SHP77 treated with DMSO at 0.1 percent for 48 hours (cell line): ENCODE measurements around the gene NME8.
"Not testable (repeated sequence)": the region's sequence is repeated elsewhere in the genome, so short reads cannot be mapped to it uniquely, and the experiment has no call there.

Experiments
- DNase-seq: peaks from one replicate; lab custom pipeline; 2025; lab: John Stamatoyannopoulos, UW

Gene NME8, protein sequence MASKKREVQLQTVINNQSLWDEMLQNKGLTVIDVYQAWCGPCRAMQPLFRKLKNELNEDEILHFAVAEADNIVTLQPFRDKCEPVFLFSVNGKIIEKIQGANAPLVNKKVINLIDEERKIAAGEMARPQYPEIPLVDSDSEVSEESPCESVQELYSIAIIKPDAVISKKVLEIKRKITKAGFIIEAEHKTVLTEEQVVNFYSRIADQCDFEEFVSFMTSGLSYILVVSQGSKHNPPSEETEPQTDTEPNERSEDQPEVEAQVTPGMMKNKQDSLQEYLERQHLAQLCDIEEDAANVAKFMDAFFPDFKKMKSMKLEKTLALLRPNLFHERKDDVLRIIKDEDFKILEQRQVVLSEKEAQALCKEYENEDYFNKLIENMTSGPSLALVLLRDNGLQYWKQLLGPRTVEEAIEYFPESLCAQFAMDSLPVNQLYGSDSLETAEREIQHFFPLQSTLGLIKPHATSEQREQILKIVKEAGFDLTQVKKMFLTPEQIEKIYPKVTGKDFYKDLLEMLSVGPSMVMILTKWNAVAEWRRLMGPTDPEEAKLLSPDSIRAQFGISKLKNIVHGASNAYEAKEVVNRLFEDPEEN

DNA sequence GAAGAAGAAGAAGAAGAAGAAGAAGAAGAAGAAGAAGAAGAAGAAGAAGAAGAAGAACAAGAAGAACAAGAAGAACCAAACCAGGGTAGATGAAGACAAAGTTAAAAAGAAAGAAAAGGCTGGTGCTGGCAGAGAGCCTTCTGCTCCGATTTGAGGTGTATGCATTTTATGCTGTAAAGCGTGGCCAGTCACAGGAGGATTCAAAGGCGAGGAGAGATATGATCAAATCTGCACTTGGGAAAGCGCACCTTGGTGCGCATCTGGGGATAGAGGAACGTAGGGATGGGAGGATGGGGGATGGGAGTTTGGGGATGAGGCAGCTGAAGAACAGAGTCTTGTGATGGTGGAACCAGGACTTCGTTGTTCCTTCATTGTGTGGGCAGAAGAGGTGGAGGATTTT is at the start of gene NME8:
TSS of gene NME8 (plus strand) at position 301 of the 400 bp plus-strand sequence. CDS start 1,670 bp downstream, outside the sequence.
- DNase-seq, result no peak

DNA sequence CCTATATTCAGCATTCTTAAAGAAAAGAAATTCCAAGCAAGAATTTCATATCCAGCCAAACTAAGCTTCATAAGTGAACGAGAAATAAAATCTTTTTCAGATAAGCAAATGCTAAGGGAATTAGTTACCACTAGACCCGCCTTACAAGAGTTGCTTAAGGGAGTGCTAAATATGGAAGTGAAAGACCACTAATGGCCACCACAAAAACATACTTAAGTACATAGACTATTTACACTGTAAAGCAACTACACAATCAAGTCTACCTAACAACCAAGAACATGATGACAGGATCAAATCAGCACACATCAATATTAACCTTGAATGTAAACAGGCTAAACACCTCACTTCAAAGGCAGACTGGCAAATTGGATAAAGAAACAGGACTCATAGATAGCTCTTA is 42.2 kb upstream of the NME8 start:
- DNase-seq, result no peak

DNA sequence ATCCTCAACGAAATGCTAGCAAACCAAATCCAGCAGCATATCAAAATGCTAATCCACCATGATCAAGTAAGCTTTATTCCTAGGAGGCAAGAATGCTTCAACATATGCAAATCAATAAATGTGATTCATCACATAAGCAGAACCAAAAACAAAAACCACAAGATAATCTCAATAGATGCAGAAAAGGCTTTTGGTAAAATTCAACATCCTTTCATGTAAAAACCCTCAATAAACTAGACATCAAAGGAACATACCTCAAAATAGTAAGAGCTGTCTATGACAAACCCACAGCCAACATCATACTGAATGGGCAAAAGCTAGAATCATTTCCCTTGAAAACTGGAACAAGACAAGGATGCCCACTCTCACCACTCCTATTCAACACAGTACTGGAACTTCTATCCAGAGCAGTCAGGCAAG is 36.2 kb upstream of the NME8 start:
- not testable (repeated sequence) for DNase-seq

DNA sequence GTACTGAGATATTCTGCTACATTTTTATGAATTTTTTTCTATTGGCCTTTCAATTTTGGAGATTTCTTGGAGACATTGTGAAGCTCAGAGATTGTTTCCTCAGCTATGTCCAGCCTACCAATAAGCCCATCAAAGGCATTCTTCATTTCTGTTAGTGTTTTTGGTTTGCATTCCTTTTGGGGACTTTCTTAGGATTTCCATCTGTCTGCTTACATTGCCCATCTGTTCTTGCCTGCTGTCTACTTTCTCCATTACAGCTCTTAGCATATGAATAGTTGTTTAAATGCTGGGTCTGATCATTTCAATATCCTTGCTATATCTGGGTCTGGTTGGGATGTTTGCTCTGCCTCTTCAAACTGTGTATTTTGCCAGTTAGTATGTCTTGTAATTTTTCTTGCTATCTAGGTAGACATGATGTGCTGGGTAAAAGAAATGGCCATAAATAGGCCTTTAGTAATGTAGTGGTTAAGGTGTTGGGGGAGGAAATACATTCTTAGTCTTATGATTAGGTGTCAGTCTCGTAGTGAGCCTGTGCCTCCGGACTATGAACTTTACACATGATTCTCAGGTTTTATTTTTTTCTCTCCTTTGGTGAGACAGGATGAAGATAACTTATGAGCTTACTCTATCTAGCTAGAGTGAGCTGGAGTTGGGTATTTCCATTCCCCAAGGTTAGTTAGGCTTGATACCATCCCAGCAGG is 32.6 kb upstream of the NME8 start:
- DNase-seq, result no peak

DNA sequence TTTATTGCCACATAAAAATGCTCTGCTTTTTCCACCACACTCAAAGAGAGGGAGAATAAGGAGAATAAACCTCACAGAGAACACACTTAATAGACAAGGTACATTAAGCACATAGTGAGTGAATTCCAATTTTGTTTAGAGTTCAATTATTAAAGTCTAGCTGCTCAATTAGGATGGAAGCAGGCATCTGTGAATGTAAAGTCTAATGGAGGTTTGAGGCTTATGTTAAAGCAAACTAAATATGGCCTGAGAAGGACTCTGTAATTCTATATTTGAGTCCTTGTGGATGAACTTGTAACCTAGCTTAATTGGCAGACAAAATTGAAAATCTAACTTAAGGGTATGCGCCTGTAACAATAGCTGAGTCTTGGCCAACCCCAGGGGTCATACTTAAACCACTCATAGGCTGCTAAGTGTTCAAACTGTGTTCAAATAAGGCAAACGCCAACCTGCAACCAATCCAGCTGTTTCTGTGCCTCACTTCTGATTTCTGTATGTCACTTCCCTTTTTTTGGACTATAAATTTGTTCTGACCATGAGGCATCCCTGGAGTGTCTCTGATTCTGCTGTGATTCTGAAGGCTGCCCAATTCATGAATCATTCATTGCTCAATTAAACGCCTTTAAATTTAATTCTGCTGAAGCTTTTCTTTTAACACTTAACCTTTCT is 31.3 kb upstream of the NME8 start:
- DNase-seq, result no peak

DNA sequence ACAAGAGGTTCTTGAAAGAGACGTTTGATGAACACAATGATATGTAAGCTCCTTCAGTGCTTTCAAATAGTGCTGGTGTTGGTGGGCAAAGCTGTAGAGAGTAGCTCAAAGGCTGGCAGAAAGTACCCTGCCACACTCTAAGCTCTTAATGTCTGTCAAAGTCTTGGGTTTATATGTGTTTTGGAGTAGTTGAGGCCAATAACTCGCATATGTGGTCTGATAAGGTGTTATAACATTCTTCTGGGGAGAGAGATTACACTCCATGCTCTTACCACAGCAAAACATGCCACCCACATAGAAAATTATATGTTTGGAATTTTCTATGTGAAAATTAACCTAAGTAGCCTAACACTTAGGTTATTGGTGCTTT is 30.8 kb upstream of the NME8 start:
- DNase-seq, result no peak

DNA sequence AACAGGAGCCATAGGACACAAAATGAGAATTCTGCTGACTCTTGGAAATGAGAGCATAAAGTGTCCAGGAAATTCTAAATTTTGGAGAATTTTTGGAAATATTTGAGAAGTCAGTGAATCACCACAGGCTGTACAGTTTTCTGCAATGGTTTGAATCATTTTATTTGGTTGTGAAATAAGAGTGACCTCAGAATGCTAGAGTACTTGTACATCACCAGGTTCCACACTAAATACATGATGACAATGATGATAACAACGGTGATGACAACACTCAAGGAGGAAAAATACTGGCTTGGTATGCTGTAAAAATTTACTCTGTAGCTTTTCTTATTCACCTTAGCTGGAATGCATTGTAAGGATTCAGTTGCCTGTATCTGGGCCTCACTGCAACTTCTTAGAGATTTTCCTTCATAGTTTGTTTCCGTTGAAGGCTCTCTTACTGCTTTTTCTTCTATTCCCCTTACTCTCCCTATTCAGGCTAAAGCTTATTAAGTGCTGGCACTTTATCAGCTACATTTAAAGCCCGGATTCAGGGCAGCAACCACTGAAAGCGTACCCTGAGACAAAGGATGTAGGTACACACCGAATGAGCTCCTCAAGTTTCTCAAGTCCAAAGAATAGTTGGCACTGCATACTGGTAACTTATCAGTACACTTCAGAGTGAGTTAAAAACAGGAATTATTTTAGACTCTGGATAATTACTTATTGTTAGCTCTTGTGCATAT is 30.2 kb upstream of the NME8 start:
- DNase-seq, result no peak

DNA sequence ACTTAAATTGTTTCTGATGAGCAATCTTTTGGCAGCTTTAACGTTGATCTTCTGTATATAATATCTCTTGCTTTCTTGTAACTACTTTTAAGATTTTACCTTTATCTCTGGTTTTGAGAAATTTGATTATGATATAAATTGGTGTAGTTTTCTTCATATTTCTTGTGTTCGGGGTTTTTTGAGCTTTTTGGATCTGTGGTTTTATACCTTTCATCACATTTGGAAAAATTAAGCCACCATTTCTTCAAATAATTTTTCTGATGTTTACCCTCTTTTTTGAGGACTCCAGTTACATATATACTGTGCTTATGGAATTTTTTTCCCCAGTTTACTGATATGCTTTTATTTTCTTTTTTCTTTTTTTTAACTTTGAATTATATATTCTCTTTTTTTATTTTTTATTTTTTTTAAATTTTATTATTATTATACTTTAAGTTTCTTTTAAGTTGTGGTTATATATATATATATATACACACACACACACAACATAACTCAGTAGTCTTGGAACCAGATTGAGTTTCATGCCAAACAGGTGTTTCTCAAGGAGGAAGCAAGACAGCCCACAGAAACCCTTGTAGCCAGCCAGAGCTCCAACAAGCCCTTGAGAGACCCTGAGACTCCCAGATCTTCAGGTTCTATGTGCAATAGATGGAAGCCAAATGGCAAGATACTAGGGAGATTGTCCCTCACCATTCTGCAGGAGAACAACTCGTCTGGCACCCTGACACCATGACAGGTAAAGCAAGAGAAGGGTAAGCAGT is 27.5 kb upstream of the NME8 start:
- DNase-seq, result no peak

DNA sequence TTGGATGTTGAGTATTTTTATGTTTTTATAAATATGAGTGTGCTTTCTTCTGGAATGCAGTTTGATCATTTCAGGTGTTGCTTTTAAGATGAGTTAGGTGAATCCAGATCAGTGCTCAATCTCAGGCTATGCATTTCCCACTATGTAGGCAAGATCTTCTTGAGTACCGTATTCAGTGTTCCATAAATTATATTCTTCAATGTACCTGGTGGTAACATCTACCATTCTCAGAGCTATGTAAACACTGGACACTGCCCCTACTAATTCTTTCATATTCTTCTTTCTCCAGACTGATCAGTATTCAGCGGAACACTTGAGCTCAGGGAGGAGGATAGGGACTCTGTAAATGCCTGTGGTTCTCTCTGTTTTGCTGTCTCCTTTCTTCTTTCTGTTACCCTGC is 25.5 kb upstream of the NME8 start:
- no peak for DNase-seq

DNA sequence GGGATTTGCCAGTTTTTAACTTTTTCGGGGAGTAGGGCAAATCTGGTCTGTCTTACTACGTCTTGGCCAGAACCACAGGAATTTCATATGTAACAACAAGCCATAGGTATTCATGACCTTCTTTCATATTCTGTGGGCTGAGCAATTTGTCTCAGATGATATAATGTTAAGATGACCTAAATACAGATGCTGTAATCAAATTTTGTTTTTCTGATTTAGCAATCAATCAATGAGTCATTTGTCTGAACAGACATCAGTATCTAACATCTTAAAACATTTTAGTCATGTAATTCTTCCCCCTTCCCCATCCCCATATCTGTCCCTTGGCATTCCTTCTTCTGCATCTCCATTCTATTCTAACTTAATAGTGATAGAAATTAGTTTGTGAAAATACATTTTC is 24.8 kb upstream of the NME8 start:
- DNase-seq, result no peak

DNA sequence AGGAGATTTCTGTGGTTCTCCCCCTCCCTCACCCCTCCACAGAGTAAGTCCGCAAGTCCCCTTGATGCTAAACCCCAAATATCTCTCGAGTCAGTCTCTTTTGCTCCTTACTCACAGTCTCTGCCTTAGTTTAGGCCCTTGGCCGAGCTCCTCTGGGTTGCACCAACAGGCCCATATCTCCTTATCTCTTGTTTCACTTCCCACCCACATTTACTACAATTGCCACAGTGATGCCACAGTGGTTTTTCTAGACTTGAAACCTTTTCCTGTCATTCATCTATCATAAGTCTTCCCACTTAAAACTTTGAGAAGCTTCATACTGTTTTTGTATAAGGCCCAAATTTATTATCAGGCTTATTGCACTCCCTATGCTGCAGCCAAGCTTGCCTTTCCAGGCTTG is 23.4 kb upstream of the NME8 start:
- DNase-seq, result no peak

DNA sequence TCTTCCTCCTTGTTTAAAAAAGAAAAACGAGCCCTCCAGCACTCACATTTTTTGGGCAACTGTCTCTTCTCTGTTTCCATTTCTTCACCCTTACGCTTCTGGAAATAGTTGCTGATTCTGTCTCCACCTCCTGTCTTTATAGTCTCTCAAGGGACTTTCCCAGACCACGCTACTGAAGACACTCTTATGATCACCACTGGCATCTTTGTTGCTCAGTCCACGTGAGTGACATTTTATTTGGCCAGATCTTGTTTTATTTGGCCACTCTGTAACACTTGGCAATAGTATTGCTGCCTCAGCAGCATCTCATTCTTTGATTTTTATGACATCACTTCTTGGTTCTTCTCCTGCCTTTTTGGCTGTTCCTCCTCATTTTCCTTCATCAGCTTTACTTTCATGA is 21.6 kb upstream of the NME8 start:
- no peak for DNase-seq

DNA sequence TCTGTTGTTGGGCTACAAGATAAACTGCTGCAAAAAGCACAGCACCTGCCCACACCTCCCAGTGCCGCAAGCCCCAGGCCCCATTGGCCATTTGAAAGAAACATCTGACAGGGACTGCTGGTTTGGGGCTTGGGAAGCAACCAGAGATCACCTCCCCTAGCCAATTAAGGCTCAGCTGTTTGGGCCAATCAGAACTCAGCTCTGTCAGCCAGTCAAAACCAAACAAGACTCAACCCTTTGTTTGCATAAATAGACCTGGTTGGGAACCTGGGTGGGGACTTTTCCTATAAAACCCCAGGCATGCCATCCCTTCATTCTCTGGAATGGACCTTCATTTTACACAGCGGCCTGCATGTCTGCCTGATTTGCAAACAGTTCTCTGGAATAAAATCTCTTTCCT is 17.2 kb upstream of the NME8 start:
- no peak for DNase-seq

DNA sequence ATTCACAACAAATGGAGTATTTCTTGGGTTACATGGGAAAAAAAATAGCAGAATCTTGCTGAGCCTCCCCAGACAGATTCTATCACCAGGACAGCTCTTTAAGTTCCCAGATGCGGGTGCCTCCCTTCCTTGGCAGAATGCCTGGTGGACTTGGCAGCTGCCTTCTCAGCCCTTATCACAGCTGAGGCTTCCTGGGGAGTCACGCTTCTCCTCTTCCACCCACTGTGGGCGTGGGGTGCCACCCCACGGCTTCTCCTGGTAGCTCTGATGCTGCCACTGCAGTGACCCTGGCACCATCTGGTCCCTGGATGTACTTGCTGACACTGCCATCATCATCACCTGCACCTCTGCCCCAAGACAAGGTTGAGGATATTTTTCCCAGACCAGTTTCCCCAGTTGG is 16.2 kb upstream of the NME8 start:
- DNase-seq, result no peak

DNA sequence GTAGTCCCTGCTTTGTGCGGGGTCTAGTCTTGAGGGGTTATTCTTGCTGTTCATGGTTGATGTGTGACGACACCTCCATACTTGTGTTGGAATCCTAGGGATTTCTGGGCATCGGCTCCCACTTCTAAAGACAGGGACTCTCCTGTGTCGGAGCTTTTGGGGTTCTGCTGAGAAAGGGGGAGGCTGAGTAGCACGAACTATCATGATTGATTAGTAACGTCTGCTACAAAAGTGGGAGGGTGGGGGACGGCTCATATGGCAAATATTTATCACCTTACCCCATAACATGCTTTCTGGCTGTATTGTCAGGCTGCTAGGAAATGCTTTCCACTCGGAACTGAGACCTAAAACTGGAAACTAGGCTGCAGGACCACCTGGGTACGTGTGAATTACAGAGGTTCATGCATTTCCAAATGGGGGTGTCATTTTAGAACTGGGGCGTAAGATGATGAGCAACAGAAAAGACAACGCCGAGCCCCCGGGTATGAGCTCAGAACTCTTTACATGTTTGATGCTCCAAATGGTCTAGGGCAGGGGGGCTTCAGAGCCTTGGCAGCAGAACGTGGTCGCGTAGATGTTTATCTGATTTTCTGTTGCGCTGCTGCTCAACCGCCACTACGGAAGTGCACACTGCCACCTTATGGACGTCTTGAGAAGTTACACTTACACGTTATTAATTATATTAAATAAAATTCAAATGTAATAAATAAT is 15.1 kb upstream of the NME8 start:
- no peak for DNase-seq

DNA sequence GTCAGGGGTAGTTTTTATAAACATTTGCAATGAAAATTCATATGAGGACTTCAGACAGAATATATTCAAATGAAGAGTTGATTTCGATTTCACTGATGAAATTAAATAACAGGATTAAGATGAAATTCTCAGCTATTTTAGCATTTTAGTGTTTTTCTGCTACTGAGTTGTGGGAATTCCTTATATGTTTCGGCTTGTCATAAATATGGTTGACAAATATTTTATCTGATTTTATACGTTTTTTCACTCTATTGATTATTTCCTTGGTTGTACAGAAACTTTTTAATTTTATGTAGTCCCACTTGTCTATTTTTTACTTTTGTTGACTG is 14.6 kb upstream of the NME8 start:
- DNase-seq, result no peak

DNA sequence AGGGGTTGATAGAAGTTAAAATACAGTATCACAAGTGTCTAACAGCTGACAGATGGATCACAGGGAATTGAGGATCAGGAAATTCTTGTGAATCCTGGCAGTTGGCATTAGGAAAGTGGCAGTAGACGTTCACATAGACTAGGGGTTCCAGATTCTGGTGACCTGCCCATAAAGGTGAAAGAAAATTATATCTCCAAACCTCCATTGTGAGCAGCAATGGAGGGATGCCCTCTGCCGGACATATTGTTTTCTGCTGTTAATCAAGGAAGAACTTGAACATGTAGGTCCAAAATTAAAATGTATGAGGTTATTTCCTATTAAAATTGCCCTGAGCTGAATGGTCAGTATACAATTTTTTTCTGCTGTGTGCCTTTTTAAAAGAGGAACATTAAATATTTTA is 5.1 kb downstream of the NME8 start:
- DNase-seq, result no peak

DNA sequence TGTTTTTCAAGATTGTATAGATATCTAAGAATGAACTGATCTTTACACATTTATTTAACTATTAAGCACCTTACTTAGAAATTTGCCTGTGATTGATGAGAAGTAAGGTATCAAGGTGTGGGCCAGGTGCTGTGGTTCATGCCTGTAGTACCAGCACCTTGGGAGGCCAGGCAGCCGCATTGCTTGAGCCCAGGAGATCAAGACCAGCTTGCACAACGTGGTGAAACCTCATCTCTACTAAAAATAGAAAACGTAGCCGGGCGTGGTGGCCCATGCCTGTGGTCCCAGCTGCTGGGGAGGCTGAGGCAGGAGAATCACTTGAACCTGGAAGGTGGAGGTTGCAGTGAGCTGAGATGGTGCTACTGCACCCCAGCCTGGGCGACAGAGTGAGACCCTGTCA is 33.7 kb downstream of the NME8 start:
- DNase-seq, result no peak

DNA sequence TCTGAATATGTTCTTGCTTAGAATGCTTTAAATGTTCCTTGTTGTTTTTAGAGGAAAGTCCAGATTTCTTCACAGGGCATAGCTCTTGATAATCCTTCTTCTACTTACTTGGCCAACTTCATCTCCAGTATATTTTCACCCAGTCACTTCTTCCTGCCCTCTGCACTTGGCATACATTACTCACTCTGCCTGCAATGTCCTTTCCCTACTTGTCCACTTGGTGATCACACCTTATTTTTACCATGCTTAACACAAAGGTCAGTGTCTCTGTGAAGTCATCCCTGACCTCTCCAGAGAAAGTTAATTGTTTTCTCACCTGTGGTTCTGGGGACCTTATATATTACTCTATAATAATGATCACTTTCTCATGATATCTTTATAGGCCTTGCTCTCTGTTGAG is 45.0 kb downstream of the NME8 start:
- no peak for DNase-seq

DNA sequence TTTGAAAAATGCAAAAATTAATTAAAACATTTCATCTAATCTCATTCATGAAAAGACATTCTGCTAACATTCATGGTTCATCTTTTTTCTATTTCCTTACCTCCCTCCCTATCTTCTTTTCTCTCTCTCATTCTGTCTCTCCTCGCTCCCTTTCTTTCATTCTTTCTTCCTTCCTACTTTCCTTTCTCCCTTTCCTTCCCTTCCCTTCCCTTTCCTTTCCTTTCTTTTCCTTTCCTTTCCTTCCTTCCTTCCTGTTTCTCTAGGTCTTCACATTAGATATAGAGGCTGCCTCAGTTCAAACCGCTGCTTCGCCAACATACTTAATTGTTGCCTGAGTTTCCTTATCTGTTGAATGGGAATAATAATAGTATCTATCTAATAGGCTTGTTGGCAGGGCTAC is 46.3 kb downstream of the NME8 start:
- no peak for DNase-seq

DNA sequence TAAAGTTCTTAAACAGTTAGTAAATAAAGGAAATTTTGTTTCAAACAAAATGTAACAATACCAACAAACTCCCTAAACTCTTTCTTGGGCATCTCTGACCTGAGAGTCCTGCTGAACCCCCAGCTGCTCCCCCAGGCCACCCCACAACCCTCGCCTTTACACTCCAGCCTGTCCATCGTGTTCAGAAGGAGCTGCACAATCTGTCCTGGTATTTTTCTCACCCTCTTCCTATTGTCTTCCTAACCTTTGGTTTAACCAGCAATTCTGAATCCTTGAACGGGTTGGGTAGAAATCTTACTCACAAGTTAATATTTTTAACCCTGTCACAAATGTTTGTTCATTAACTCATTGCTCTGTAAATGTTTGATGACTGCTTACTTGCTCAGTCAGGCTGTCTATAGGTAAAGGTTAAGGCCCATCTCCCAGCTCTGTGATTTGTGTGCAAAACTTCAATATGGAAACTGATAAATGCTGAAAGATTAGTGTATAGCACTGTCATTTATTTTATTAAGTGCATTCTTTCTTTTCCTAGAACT is 51.4 kb downstream of the NME8 start:
- no peak for DNase-seq
